Stimulated activated CD8-positive, alpha-beta memory T cell treated with anti-CD3 and anti-CD28 coated beads, Interleukin-12 subunit alpha, Interleukin-12 subunit beta, amount 100 ng/mL, for 24 hours (primary cell): ENCODE results near the gene YBX3.

Experiments
- DNase-seq: peaks from one replicate; pipeline ENCODE4 v3.0.0-alpha.2; 2020; ENCODE audit errors: extremely low read depth

YBX3 gene

DNA sequence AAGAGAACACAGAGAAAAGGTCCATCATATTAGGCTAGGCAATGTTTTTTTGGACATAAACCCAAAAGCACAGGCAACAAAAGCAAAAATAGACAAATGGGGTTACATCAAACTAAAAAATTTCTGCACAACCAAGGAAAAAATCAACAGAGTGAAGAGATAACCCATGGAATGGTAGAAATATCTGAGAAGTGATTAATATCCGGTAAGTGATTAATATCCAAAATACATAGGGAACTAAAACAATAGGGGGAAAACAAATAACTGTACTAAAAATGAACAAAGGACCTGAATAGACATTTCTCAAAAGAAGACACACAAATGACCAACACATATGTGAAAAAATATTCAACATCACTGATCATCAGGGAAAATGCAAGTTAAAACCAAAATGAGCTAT, 53.6 kb downstream of the YBX3 start:
- DNase-seq: no peak

DNA sequence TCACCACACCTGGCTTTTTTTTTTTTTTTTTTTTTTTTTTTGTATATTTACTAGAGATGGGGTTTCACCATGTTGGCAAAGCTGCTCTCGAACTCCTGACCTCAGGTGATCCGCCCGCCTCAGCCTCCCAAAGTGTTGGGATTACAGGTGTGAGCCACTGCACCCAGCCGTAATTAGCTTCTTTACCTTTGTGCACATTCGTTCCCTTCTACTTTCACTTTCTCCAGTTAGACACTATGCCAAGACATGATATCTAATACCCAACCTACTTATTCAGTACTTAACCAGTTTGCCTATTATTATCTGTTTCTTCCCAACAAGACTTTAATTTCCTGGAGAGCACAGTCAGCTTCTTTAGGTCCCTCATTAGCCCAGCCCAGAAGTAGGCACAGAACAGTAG, 54.6 kb downstream of the YBX3 start:
- DNase-seq: no peak

DNA sequence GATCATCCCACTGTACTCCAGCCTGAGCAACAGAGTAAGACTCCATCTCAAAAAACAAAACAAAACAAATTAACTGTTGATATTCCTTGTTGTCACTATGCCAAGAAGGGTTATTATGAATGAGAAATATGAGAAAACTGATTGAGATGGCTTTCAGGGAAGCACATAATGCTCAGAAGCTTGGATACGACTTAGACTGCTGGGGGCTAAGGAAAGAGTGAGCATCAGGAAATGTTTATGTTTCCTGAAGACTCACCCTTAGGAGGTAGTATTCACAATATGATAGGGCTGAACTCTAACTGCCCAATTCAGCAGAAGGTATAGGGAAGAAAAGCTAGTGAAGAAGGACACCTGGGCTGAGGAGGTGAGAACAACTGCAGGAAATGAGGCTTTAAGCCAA, 55.5 kb downstream of the YBX3 start:
- no peak for DNase-seq

DNA sequence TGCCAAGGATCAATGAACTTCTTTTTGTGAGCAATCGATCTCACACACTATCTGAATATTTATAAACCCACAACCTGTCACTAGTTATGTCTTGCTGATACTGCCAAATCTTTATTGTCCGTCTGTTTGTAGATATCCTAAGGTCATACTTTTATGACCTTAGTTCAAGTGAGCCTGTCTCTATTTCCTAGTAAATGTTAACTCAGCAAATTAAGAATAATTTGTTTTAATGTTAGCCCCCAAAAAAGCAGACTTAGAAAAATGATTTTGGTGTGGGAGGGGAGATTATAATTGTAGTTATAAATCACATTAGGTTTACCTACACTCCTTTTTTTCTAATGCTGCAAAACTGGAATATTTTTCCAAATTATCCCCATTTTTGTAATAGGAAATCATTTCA, 58.6 kb downstream of the YBX3 start:
- no peak for DNase-seq

DNA sequence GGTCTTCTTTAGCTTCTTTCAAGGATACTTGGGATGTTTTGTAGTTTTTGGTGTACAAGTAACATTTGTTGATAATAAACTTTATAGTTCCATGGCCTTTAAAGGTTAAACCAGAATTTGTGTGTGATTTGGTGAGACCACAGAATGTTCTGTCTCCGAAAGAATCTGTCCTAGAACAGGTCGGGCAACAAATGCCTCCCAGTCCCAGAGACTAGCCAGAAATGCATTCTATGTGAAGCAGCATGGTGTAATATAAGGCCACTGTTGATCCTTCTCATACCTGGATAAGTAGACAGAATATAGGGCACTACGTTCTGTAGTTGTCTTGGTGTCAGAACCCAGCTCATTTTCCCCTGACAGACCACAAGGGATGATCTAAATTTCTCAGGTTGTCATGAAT, 59.3 kb downstream of the YBX3 start:
- no peak for DNase-seq

DNA sequence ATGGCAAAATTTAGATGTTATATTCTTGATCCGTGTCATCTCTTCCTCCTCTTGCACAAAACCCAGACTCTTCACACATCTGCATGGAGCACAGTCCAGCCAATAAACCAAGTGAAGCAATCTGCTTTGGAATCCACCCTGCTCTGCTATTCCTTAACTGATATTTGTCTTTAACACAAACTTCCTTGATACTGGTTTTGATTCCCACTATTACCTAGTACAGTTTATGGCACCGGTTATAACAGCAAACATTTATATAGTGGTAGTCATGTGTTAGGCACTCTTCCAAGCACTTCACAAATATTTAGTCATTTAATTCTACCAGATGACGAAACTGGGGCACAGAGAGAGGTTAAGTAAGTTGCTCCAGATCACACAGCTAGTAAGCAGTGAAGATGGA, 61.8 kb downstream of the YBX3 start:
- no peak for DNase-seq

DNA sequence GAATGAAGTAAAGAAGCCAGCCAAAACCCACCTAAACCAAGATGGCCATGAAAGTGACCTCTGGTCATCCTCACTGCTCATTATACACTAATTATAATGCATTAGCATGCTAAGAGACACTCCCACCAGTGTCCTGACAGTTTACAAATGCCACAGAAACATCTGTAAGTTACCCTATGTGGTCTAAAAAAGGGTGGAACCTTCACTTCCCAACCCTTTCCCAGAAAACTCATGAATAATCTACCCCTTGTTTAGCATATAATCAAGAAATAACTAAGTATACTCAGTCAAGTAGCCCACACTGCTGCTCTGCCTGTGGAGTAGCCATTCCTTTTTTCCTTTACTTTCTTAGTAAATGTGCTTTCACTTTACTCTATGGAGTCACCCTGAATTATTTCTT, 69.1 kb downstream of the YBX3 start:
- no peak for DNase-seq

DNA sequence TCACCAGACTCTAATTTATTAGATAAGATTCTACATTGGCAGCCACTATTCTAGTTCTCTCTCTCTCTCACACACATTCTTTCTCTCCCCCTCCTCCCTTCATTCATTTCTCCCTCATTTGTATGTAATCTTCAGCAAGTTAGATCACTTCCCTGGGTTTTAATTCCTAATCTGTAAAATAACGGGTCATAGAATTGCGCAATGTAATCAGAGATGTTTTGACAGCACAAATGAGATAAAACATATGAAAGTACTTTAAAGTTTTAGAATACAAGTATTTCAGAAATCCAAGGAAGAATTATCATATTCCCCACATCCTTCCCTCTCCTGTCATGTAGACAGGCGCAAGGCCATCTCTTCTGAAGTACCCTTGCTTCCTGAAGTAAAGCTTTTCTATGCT, 70.9 kb downstream of the YBX3 start:
- DNase-seq: no peak
